PFSK-1 (cell line): ENCODE measurements around the gene LTC4S.

ENCODE experiments used
- POLR2AphosphoS5 ChIP-seq: IDR thresholded peaks from 2 replicates; pipeline ENCODE4 v1.6.1; 2012; ENCODE audit warnings: low read depth, mild to moderate bottlenecking, control low read depth, low read length, moderate library complexity
- SIN3A ChIP-seq: IDR thresholded peaks from 2 replicates; pipeline ENCODE4 v1.6.1; 2012; ENCODE audit warnings: mild to moderate bottlenecking, low read length, moderate library complexity, borderline replicate concordance; ENCODE audit not compliant: insufficient read depth
- TAF1 ChIP-seq: IDR thresholded peaks from 2 replicates; pipeline ENCODE4 v1.6.1; 2012; ENCODE audit warnings: low read length, control low read depth, borderline replicate concordance; ENCODE audit not compliant: insufficient read depth
- TF ChIP-seq, protein P1 (sequence below), 2 experiments: IDR thresholded peaks; 2 replicates each; pipeline versions ENCODE4 v1.6.1 to v1.8.0; 2011 to 2012; ENCODE audit warnings: low read depth in 2 of 2, low read length in 2 of 2, control low read depth in 1 of 2, inconsistent platforms in 1 of 2, mild to moderate bottlenecking in 1 of 2, moderate library complexity in 1 of 2; ENCODE audit not compliant: insufficient read depth in 1 of 2

DNA sequence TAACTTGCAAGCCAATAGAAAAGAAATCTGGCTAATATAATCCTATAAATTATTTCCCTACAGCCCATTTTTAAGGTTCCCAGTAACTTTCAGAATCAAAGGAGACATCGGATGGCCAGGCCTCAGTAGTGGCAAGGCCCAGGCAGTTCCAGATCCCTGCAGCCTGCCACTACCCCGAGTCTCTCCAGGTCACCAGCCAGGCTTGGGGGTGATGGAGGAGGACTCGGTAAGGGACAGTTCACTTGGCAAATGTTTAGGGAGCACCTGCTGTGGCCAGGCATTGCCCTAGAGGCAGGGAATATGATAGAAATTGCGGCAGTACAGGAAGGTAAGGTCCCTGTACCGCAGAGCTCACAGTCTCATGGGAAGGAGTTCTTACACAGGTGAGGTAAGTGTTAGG is 15.2 kb upstream of the LTC4S start:
- TF ChIP-seq, protein P1, sequence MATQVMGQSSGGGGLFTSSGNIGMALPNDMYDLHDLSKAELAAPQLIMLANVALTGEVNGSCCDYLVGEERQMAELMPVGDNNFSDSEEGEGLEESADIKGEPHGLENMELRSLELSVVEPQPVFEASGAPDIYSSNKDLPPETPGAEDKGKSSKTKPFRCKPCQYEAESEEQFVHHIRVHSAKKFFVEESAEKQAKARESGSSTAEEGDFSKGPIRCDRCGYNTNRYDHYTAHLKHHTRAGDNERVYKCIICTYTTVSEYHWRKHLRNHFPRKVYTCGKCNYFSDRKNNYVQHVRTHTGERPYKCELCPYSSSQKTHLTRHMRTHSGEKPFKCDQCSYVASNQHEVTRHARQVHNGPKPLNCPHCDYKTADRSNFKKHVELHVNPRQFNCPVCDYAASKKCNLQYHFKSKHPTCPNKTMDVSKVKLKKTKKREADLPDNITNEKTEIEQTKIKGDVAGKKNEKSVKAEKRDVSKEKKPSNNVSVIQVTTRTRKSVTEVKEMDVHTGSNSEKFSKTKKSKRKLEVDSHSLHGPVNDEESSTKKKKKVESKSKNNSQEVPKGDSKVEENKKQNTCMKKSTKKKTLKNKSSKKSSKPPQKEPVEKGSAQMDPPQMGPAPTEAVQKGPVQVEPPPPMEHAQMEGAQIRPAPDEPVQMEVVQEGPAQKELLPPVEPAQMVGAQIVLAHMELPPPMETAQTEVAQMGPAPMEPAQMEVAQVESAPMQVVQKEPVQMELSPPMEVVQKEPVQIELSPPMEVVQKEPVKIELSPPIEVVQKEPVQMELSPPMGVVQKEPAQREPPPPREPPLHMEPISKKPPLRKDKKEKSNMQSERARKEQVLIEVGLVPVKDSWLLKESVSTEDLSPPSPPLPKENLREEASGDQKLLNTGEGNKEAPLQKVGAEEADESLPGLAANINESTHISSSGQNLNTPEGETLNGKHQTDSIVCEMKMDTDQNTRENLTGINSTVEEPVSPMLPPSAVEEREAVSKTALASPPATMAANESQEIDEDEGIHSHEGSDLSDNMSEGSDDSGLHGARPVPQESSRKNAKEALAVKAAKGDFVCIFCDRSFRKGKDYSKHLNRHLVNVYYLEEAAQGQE (IDR thresholded peaks at IDR 0.05; ENCODE audit: insufficient read depth in 1 of 2, low read depth in 2 of 2, low read length in 2 of 2), result no peak
- TF ChIP-seq POLR2AphosphoS5 (no peak), TAF1 (no peak), SIN3A (no peak)
